GM19452 (cell line): ENCODE results near the gene CDRT4.
"Not testable (repeated sequence)": the region's sequence is repeated elsewhere in the genome, so short reads cannot be mapped to it uniquely, and the experiment has no call there.

Experiments
- ATAC-seq: cut with Tn5 transposase; IDR thresholded peaks from one replicate; pipeline ENCODE4 v1.9.1; 2021; ENCODE audit not compliant: unreplicated experiment

The CDRT4 gene

GRCh38 chr17:15457723-15458094 lies 9.7 kb downstream of the CDRT4 start:
- ATAC-seq, result no peak

GRCh38 chr17:15456972-15457722 lies 10.3 kb downstream of the CDRT4 start:
- ATAC-seq, result no peak

DNA sequence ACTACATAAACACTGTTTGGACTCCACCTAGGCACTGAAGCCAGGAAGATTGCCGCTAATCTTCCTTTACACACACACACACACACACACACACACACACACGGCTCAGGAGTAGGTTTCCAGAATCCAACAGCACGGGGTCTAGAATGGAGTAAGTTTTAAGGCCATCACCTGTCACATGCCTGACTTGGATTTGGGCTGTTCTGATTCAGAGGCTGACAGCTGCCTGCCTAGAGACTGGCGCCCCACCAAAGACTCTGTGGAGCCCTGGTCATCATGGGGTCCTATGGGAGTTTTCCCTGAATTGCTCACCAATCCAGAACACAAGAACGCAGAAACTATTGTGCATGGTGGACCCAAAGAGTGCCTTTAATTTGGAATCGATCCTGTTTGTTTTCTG lies 10.9 kb downstream of the CDRT4 start:
- ATAC-seq, result no peak

DNA sequence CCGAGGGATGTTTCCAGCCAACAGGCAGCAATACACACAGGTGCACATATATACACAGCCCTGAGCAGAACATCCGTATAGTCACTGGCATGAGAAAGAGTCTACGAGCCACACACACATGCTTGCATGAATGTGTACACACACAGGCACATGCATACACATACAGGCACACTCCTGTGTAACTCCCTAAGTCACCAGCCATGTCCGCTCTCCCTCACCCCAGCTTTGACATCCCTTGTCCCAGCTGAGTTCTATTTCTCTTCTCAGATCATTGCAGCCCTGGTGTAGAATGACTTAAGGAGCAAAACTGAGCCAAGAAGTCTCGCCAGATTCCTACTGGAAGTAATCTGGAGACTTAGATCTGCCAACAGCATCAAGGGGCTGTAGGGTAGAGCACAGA lies 13.1 kb downstream of the CDRT4 start:
- no peak for ATAC-seq

GRCh38 chr17:15453782-15454181 lies 13.6 kb downstream of the CDRT4 start:
- ATAC-seq, result no peak

DNA sequence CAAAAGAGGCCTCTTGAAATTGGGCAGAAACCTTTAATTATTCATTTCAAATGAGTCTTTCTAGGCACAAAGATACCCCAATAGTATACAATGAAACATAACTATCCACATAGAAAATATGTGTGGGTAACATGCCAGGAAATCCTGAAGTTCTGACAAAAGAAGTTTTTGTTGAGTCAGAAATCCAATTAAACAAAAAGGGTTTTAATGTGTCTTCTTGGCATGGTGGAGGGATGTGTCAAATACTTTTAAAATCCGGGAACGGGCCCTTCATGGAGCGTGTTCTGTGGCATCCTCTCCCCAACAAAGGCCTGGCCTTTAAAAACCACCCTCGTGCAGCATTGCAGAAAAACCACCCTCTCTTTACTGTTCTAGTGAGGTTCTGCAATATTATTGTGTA lies 14.2 kb downstream of the CDRT4 start:
- no peak for ATAC-seq

- ATAC-seq, result no peak
Observed at GRCh38 chr17:15452746-15453145, 14.7 kb downstream of the CDRT4 start.

GRCh38 chr17:15451680-15452079 lies 15.7 kb downstream of the CDRT4 start:
- no peak for ATAC-seq

DNA sequence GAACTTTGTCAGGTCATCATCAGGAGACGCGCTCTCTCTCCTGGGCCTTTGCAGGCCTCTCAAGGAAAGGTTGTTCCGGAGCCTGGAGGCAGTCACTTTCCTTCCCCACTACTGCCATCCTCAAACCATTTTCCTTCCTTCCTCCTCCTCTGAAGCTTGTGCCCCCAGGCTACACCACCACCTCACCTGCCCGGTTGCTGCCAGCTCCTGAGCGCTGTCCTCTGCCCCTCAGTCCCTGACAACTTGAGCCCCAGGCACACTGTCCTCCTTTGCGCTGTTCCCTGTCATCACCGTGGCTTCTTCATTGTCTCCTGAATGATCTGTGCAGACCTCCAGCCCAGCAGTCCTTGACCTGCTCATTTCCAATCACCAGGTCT lies 18.9 kb downstream of the CDRT4 start:
- no peak for ATAC-seq

- no peak for ATAC-seq
Observed at GRCh38 chr17:15447928-15448579, 19.4 kb downstream of the CDRT4 start.

GRCh38 chr17:15446036-15446435 lies 21.4 kb downstream of the CDRT4 start:
- no peak for ATAC-seq

DNA sequence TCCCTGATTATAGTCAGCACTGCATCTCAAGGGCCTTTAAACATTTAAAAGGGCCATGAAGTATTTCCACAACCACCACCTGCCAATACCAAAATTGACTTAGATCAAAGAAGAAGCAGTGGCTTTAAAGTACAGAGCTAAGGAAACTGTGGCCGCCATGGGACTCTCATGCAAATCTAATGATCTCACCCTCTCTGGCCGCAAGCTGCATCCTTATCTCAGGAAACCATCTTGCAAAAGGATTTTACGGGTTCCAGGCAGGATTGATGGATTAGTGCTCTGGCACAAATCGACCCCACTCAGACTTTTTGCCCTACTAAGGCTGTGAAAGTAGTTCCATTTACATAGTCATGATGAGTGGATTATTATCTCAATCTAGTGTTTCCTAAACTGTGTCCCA lies 22.6 kb downstream of the CDRT4 start:
- ATAC-seq, result no peak

DNA sequence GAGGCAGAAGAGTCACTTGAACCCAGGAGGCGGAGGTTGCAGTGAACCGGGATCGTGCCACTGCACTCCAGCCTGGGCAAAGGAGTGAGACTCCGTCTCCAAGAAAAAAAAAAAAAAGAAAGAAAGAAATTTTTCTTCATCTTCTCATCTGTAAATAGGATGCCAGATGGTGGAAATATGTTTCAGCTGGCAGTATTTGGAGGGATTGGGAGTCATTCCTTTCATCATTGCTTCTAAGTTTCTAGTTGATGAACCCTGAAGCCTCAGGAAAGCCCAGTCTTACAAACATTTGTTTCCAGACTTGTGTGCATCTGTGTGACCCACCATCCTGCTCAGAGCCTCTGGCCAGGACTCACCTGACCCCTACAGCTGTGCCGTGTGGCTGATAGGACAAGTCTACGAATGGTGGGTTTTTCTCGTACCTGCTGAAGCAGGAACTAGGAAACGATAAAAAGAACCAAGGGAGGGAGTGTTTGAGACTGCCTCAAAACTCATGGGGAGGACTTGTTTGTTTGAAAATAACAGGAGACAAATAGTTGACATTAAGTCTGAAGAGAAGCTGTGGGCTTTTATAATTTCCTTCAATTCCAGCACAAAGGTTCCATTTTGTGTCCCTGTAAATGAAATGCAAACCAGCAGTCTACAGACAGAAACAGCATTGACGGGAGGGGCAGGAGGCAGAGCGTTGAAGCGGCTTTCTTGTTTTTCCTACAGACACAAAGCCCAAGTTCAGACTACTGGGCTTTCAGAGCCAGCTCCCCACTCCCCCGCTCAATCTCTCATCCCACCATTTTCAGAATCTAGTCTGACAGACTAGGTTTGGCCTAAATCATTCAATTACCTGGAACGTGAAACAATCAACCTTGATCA lies 24.9 kb downstream of the CDRT4 start:
- ATAC-seq, result no peak

DNA sequence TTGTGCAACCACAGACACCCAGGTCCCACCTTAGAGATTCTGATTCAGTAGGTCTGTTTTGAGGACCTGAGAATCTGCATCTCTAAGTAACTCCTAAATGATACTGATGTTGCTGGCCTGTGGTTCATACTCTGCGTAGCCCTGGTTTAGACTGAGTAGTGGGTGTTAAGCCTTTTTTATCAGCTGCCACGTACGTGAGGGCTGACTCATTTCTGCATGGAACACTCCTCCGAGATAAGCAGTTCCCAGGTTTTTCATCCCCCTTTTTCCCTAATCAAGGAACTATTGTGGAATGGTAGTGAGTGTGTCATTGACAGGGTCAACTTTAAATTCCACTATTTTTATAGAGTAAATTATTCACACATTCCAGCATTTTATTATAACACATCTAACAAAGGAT lies 26.1 kb downstream of the CDRT4 start:
- ATAC-seq, result no peak

GRCh38 chr17:15440347-15440746 lies 27.1 kb downstream of the CDRT4 start:
- ATAC-seq, result no peak

DNA sequence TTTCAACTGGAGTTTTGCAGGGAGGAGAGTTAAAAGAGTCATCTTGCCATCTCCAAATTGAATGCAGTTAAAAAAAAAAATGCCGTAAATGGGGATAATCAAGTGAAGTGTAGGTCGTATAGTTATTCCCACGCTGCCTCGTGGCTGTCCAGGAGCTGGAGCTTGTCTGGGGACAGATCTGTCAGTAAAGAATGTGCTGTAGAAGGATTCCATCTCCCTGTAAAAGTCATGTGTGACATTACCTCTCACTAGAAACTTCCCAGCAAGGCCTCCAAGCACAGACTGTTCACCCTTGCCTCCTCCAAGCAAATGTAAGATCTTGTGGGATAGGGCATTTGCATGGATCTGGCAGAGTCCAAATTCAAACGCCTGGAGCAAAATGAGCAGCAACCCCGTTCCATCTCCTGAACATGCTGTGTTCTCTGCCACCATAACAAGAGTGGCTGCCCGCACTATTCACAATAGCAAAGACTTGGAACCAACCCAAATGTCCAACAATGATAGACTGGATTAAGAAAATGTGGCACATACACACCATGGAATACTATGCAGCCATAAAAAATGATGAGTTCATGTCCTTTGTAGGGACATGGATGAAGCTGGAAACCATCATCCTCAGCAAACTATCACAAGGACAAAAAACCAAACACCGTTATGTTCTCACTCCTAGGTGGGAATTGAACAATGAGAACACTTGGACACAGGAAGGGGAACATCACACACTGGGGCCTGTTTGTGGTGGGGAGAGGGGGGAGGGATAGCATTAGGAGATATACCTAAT lies 28.0 kb downstream of the CDRT4 start:
- ATAC-seq, result not testable (repeated sequence)

- no peak for ATAC-seq
Observed at GRCh38 chr17:15438491-15439105, 28.8 kb downstream of the CDRT4 start.

DNA sequence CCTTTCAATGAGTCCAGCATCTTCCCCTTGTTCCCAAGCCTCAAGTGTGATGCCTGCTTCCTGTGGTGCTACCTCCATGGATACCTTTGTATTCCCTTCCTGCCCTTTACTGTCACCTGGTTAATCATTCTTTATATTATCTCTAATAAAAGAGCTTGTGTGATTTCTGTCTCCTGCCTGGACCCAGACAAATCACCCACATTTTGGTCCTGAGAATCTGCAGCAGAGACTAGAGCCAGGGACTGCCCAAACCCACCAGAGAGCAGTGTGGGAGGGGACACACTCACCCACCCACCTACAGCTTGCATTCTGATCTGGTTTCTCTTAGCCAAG lies 30.2 kb downstream of the CDRT4 start:
- no peak for ATAC-seq

GRCh38 chr17:15436473-15437302 lies 30.7 kb downstream of the CDRT4 start:
- no peak for ATAC-seq

DNA sequence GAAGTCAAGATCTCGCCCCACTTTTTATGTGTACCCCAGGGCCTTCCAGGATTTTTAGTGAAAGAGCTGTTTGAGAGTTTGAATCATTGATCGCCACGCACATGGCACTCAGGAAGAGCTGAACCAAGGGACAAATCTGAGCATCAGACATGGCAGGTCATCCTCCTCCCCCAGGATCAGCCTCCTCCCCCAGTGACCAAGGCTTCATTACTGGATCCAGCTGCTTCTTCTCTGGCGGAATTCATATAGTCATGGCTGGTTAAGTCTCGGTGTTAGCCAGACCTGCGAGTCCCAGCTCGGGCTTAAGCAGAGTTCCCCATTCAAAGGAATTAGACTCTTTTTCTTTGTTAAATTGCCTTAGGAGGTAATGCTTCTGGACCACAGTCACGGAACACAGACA lies 32.5 kb downstream of the CDRT4 start:
- ATAC-seq, result no peak
